ENCODE measurements around the gene NTNG1.

- TF ChIP-seq, protein P1, sequence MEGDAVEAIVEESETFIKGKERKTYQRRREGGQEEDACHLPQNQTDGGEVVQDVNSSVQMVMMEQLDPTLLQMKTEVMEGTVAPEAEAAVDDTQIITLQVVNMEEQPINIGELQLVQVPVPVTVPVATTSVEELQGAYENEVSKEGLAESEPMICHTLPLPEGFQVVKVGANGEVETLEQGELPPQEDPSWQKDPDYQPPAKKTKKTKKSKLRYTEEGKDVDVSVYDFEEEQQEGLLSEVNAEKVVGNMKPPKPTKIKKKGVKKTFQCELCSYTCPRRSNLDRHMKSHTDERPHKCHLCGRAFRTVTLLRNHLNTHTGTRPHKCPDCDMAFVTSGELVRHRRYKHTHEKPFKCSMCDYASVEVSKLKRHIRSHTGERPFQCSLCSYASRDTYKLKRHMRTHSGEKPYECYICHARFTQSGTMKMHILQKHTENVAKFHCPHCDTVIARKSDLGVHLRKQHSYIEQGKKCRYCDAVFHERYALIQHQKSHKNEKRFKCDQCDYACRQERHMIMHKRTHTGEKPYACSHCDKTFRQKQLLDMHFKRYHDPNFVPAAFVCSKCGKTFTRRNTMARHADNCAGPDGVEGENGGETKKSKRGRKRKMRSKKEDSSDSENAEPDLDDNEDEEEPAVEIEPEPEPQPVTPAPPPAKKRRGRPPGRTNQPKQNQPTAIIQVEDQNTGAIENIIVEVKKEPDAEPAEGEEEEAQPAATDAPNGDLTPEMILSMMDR (IDR thresholded peaks at IDR 0.05) = no peak
- no peak for TF ChIP-seq EZH2 (IDR thresholded peaks at IDR 0.05)
Measured at GRCh38 chr1:107274227-107274626, 133.4 kb downstream of the NTNG1 start.

All from neural progenitor cell (in vitro differentiated cells).